ENCODE data around the gene SEC31B.

The SEC31B gene

GRCh38 chr10:100519311-100520051 is at the start of gene SEC31B:
Gene SEC31B (minus strand): TSS chr10:100519861. CDS start chr10:100516952, 2,909 bp downstream.
- DNase-seq (ENCODE audit: low read depth in 2 of 2), result no peak

GRCh38 chr10:100568912-100569311 is 49.3 kb upstream of the SEC31B start:
- DNase-seq (ENCODE audit: low read depth in 2 of 2), result no peak

- DNase-seq (ENCODE audit: low read depth in 2 of 2), result no peak
Observed at GRCh38 chr10:100567826-100568225, 48.2 kb upstream of the SEC31B start.

GRCh38 chr10:100567249-100567648 is 47.6 kb upstream of the SEC31B start:
- no peak for DNase-seq (ENCODE audit: low read depth in 2 of 2)

- DNase-seq (ENCODE audit: low read depth in 2 of 2), result no peak
Observed at GRCh38 chr10:100566561-100566960, 46.9 kb upstream of the SEC31B start.

- no peak for DNase-seq (ENCODE audit: low read depth in 2 of 2)
Observed at GRCh38 chr10:100565206-100565985, 45.7 kb upstream of the SEC31B start.

- DNase-seq (ENCODE audit: low read depth in 2 of 2), result peak; percentile 65 to 68
Observed at GRCh38 chr10:100562008-100562672, 42.5 kb upstream of the SEC31B start.

- DNase-seq (ENCODE audit: low read depth in 2 of 2), result no peak
Observed at GRCh38 chr10:100561005-100561404, 41.3 kb upstream of the SEC31B start.

GRCh38 chr10:100560248-100560647 is 40.6 kb upstream of the SEC31B start:
- DNase-seq (ENCODE audit: low read depth in 2 of 2), result no peak

GRCh38 chr10:100554902-100555301 is 35.2 kb upstream of the SEC31B start:
- no peak for DNase-seq (ENCODE audit: low read depth in 2 of 2)

GRCh38 chr10:100553929-100554328 is 34.3 kb upstream of the SEC31B start:
- DNase-seq (ENCODE audit: low read depth in 2 of 2), result no peak

GRCh38 chr10:100551738-100552137 is 32.1 kb upstream of the SEC31B start:
- DNase-seq (ENCODE audit: low read depth in 2 of 2), result no peak

GRCh38 chr10:100551196-100551595 is 31.5 kb upstream of the SEC31B start:
- DNase-seq (ENCODE audit: low read depth in 2 of 2), result no peak

- DNase-seq (ENCODE audit: low read depth in 2 of 2), result no peak
Observed at GRCh38 chr10:100544950-100545349, 25.3 kb upstream of the SEC31B start.

GRCh38 chr10:100537475-100537874 is 17.8 kb upstream of the SEC31B start:
- DNase-seq (ENCODE audit: low read depth in 2 of 2), result no peak

- peak; percentile 77 to 78 for DNase-seq (ENCODE audit: low read depth in 2 of 2)
Observed at GRCh38 chr10:100535715-100536353, 16.2 kb upstream of the SEC31B start, which contains the start of gene HIF1AN. Gene HIF1AN (plus strand): TSS chr10:100535943. CDS start chr10:100535959, 16 bp downstream.

GRCh38 chr10:100535338-100535714 is 15.7 kb upstream of the SEC31B start:
- DNase-seq (ENCODE audit: low read depth in 2 of 2), result no peak

- DNase-seq (ENCODE audit: low read depth in 2 of 2), result no peak
Observed at GRCh38 chr10:100534726-100535125, 15.1 kb upstream of the SEC31B start.

GRCh38 chr10:100531761-100532160 is 12.1 kb upstream of the SEC31B start:
- DNase-seq (ENCODE audit: low read depth in 2 of 2), result no peak

- peak; percentile 76 to 79 for DNase-seq (ENCODE audit: low read depth in 2 of 2)
Observed at GRCh38 chr10:100529475-100530298, 10.0 kb upstream of the SEC31B start, which contains the start of gene NDUFB8. Gene NDUFB8 (minus strand): TSS chr10:100529871. CDS start chr10:100529851, 20 bp downstream.

GRCh38 chr10:100528921-100529474 is 9.3 kb upstream of the SEC31B start:
- DNase-seq (ENCODE audit: low read depth in 2 of 2), result no peak

All from stimulated activated CD8-positive, alpha-beta memory T cell treated with anti-CD3 and anti-CD28 coated beads, Interleukin-15, amount 100 ng/mL, for 48 hours (primary cell).